Inferior parietal cortex (tissue), 1 donor: Measurements from ENCODE around the gene SMG7.

Source experiments
- DNase-seq: peaks from one replicate; pipeline ENCODE4 v3.0.0-alpha.2; 2016; ENCODE audit errors: extremely low spot score

SMG7 gene

DNA sequence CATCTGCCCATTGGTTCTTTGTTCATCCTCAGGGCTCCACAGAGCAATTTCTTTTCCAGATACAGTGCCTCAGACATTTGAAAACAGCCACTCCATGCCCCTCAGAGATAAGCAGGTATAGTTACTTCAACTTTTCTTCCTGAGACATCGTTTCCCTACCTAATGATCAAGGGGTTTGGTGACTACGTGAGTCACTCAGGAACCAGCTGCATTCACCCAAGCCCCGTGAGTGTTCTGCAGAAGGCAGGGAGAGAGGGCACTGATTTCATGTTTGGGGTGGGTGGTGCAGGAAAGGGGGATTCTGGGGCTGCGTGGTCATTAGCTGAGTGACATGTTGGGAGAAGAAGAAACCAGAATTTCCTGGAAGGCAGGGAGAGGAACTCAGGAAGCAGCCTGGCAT lies 93.0 kb downstream of the SMG7 start:
- DNase-seq, result no peak

DNA sequence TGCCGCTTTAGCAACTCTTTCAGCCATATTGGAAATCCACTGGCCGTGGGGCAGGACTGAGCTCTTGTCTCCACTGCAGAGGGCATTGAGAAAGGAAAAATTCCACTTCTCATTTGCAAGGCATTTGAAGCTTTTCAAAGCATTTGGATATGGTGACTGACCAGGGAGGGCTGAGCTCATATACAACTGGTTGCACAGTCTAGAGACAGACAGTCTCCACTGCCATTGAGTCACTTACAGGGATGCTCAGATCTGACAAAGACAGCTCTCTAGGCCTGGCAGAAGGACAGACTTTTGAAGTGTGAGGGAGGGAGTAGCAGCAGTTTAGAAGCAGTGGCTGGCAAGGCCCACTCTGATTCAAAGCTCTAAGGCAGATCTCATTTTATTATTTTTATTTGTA lies 93.7 kb downstream of the SMG7 start:
- DNase-seq, result no peak

DNA sequence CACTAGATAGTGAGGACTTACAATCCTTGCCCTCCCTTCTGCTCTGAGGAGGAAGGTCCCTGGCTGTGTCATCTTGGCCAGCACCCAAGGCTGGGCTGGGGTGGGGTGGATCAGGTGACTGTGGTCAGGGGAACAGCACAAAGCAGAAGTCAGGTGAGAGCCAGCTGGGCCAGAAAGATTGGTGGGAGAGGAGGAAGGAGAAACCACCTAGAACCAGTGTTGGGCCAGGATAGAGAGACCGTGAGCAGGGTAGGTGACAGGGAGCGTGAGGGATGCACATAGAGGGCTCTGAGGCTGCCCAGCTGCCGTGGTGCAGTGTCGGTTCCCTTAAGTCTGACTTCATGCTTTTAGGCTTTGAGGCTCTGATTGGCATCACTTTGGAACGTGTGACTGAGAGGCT lies 95.3 kb downstream of the SMG7 start:
- no peak for DNase-seq

DNA sequence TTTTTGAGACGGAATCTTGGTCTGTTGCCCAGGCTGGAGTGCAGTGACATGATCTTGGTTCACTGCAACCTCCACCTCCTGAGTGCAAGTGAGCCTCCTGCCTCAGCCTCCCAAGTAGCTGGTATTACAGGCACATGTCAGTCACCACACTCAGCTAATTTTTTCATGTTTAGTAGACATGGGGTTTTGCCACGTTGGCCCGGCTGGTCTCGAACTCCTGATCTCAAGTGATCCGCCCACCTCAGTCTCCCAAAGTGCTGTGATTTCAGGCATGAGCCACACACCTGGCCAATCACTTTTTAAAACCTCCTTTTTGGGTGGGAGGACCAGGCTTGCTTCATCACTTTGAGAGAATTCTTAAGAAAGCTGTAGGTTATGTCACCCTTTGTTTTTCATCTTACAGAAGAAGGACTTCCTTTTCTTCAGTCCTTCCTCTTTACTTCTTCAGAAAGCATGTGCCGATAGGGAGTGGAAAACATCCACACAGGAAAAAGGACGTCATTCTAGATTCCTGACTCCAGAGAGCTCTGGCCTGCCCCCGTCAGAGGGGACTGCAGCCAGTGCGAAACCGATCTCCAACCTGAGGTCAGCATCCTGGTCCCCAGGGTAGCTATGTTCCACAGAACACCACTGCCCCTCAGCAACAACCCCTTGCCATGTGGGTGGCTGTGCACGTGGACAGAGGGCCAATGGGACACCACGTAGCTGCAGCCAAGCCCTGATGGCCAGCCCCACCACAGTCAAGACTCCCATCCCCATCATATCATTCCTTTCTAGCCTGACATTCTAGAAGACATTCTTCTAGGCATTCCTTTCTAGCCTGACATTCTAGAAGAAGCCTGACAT lies 96.1 kb downstream of the SMG7 start:
- DNase-seq, result no peak

DNA sequence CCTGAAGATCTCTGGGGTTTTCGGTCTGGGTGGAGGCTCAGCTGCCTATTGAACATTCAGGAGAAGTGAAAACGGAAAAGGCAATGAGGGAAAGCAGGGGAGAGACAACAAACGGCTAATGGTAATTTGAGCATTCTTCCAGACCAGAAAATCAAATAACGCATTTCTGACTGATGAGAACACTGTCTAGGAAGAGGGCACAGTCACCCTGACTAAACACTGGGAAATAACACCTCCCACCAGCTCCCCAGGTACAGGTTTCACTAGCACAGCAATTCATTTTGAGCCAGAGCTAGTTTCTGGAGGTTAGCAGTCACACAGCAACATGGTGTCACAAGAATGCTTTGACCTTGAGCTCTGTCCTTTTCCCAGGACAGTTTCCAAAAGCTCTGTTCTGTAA lies 96.8 kb downstream of the SMG7 start:
- no peak for DNase-seq

DNA sequence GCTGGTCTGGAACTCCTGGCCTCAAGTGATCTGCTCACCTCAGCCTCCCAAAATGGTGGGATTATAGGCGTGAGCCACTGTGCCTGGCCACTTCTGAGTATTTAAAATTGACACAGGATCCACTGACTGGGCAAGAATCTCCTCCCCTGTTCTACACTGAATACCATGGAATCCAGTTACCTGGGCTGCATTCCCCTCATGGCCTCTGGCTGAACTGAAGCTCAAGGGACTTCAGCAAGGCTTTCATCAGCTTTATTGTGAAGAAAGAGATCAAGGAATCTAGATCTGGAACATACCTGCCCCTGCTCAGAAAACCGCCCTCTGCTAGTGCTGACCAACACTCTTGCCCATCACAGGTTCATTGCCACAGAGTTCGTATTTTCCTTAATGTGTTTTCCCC lies 97.5 kb downstream of the SMG7 start:
- no peak for DNase-seq

DNA sequence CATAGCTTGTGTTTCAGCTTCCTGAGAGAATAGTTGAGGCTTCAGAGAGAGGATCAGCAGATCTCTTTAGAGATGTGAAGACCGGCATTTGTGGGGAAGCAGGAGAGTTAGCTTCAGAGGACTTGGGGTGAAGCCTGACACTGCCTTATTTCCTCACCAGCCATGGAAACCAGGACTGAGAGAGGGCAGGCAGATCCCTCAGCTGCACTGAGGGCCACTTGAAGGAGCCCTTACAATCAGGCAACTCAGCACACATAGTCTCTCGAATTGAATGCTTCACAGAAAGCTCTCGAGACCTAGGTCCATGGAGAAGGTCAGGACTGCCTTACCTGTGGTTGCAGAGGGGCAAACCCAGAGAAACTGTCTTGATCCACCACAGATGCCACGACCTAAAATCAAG lies 98.2 kb downstream of the SMG7 start:
- DNase-seq, result no peak

DNA sequence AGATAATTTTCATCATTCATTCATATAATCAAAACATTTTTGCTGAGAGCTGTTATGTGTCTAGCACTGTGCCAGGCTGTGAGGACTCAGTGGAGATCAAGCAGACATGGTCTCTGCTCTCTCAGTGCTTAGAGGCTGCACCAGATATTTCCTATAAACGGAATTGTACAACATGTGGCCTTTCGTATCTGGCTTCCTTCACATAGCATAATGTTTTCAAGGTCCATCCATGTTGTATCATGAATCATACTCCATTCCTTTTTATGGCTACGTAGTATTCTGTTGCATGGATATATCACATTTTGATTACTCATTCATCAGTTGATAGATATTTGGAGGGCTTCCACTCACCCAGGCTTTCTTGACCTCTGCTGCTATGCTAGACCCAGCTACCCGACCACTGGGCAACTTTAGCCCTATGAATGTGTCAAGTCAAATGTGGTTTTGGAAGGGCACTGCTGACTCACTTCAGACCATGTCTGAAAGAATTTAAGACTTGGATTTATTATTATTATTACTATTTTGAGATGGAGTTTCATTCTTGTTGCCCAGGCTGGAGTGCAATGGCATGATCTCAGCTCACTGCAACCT lies 99.5 kb downstream of the SMG7 start:
- DNase-seq, result no peak

DNA sequence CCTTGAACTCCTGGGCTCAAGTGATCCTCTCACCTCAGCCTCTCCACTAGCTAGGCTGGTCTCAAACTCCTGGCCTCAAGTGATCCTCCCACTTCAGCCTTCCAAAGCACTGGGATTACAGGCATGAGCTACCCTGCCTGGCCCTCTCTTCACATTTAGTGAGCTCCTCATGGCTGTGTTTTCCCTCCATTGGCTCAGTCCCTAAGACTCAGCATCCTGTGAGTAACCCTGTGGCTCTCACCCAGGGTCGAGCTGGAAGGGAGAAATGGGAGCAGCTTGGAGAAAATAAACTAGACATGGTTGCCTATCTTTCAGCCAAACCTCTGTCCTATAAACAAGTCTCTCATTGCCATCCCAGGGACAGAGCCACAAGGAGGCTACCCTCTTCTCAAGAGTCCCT lies 100.4 kb downstream of the SMG7 start:
- no peak for DNase-seq

DNA sequence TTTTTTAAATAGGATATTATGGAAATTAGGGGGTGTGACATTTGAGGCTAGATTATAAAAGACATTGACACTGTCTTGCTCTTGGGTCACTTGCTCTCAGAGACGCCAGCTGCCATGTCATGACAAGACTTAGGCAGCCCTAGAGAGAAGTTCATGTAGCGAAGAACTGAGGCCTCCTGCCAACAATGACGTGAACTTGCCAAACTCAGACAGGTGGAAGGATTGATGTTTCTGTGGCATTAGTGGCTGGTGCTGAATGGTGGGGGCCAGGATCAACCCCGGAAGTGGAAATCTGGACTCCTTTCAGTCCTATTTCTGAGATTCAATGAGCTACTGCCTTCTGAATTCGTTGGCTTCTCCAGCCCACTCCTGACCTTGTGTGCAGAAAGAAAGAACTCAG lies 103.3 kb downstream of the SMG7 start:
- DNase-seq, result no peak

DNA sequence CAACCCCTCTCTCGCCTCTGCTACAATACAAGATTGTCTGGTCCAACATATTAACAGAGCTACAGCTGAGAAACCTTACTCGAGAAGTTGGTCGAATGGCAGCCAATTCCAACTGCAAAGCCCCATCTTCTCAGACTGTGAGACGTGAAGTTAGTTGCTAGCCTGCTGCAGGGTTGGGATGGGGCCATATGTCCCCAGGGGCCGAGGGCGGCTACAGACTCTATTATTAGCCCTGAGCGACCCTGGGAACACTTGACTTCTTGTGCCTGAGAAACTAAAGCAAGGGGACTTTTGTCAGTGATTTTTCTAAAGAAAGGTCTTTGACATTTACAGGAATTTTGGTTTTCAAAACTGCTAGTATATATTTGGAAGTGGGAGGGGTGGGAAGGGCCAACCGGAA lies 104.2 kb downstream of the SMG7 start:
- DNase-seq, result no peak

DNA sequence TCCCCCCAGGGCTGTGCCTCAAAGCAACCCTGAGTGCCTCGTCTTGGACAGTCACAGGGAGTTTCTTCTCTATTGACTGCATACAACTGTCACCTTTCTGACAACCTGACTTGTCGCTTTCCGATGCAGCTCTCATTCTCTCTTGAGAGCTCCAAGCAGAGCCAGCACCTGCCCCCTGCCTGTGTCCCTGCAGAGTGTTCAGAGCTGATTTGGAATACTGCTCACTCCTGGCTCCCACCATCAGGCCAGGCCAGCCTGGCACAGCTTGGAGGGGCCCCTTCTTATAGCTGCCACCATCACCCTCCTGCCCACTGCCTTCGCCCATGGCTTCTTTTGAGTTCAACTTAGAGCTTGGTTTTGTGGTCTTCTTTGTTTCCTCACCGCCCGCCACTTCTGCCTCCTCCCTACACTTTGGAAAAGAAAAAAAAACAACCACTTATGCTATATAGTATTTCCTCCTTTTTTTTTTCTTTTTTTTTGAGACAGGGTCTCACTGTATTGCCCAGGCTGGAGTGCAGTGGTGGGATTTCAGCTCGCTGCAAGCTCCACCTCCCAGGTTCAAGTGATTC lies 105.7 kb downstream of the SMG7 start:
- DNase-seq, result no peak

DNA sequence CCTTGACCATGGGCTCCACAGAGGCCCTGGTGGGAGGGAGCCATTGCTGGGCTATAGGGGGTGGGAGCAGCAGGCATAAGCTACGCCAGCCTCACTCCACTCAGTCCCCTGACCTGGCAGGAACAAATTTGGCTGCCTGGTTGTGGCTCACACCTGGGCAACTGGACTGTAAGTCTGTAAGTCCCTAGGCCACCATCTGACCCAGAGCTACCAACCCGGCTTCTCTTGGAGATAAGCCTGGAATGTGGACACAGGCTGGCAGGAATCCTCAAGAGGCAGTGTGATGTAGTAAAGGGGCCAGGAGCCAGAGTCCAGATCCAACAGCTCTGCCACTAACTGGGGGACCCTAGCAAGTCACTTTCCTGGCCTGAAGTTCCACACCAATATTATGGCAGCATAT lies 106.6 kb downstream of the SMG7 start:
- no peak for DNase-seq

DNA sequence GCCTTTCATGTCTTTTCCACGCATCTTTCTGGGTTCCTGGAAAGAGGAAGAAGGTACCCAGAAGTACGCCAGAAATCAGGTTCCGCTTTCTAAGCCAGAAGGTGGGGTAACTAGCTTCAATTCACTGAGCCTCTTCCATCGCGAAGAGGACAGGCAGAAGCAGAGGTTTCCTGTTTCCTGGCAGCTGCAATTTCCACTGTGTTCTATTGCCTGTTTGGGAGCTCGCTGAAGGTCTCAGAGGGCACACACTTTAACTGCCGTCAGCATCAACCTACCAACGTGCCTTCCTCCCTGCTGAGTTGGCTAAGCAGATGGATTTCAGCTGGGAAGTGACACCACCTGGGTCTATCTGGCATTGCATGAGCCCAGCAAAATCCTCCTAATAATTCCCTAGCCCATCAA lies 108.0 kb downstream of the SMG7 start:
- no peak for DNase-seq

DNA sequence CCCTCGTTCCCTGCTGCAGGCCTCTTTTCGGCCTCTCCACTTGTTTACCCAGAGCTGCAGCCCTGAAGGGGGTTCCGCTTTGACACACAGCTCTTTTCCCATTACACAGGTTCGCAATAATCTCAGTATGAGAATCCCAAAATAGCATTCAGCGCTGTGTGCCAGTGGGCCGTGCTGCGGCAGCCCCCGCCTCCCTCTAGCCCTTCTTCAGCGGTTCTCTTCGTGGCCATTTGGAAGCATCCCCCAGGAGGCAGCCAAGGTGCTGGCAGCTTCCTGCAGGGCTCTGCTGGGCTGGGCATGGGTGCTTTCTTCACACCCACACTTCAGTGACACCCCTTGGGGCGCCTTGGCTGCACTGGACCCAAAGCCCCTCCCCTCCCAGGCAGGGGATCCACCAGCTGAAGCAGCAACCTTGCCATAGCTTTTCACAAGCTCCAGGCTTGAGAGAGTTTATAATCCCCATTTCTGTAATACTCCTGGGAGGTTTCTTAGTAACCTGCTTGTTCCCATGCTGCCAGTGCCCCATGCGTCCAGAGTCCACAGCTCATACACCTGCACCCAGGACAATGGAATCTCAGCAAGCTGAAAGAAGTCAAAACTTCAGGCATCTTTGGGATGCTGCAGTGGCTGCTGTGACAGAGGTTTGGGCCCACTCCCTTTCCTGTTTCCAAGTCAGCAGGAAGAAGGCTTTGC lies 109.9 kb downstream of the SMG7 start:
- no peak for DNase-seq

DNA sequence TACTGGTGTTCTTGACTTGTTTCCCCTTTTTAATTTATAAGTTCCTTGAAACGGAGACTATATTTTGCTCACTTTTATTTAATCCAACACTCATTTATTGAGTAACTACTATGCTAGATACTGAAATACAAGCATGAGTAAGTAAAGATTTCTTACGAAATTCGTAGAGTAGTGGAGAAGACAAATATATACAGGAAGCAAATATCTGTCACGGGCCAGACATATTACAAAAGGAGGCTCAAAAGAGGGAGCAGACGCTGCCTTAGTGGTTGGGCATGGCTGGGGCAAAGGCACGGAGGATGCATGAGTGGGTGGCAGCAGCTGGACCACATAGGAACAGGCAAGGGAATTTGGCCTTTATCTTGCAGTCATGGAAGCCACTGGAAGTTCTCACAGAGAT lies 111.2 kb downstream of the SMG7 start:
- no peak for DNase-seq

DNA sequence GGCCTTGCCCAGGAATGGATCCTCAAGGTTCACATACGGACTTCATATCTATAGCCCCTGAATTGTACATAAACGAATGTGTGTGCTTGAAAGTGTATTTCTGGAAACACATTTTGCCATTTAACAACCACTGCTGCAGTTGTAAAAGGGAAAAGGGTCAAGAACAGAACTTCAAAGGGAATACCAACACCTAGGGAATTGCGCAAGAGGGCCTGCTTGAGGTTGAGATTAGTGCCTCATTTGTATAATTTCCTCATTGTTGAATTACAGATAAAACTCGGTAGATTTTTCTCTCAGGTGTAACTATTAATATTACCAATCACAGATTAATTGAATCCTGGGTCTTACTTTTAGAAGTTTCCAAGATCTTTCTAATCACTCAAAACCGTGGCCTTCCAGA lies 111.8 kb downstream of the SMG7 start:
- DNase-seq, result no peak

DNA sequence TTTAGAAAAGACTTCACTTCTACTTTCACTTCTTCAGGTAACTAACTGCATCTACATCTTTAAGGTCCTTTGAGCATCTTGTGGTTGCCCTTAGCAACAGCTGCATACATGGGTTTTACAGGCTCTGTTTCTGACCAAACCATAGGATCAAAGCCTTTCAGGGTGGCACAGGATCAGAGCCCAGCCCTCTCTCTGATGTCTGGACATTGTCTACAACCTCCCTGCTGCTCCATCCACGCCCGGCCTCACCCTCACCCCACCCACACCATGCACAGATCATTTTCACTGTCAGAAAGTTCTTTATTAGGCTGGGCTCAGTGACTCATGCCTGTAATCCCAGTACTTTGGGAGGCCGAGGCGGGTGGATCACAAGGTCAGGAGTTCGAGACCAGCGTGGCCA lies 112.7 kb downstream of the SMG7 start:
- DNase-seq, result no peak

DNA sequence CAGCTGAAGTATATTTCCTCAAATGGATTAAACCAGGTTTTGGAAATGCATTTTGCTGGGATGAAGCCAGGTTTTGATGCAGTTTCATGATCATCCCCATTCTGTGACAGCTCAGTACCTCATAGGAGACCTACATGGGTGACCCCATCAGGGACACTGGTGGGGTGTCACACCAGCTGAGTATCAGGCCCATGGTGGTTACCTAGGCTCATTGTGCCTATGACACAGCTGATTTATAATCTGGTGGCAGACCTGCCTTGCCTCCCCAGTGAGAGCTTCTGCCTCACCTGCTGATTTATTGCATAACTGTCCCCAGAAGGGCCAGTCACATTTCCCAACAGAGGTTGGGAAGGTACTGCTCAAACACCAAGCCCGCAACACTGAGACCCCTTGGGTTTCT lies 114.2 kb downstream of the SMG7 start:
- DNase-seq, result no peak

DNA sequence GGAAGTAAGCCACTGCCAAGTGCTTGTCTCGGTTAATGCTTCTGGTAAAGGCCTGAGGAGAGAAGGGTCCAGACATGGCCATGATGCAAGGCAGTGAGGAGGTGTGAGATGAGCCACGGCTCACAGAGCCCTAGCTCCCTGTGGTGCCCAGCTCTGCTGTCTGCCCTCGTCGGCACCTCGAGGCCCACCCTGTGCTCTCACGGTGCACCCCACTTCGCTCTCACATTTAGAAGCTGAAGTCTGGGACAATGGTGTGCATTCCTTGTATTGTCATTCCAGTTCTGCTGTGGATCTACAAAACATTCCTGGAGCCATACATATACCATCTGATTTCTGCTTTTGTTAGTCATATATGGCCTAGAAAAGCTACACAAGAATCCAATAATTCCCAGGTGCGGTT lies 114.6 kb downstream of the SMG7 start:
- DNase-seq, result no peak

DNA sequence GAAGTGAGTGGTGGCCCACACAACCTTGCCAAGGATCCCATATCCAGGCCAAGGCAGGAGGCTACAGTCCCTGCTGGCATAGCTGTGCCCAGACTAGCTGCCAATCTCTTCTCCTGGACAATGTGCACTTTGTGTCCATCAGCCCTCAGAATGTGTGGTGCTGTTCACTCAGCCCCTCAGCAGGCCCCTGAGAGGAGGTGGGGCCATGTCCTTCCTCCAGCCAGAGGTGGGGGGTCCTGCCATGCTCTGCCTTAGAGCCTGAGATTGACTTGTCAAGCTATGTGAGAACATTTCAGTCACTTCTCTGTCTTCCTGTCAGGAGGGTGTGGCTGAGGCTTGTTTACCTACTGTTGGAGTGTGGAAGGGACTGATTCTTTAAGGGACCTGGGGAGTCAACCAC lies 116.5 kb downstream of the SMG7 start:
- DNase-seq, result no peak

DNA sequence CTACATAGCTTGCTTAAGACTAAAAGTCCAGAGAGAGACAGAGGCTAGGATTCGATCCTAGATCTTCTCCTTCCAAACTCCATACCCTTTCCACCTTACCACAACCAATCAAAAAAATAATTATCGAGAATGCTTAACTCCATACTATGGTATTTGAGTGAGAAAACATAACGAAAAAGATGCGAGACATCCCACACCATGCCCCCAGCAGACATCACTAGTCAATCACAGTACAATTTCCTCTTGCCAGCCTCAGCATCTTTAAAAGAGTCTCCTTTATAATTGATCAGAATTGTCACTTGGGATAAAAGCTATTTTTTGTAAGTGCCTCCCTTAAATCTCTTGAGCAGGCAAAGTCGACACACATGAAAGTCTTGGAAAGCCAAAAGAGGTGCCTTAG lies 117.1 kb downstream of the SMG7 start:
- DNase-seq, result no peak

DNA sequence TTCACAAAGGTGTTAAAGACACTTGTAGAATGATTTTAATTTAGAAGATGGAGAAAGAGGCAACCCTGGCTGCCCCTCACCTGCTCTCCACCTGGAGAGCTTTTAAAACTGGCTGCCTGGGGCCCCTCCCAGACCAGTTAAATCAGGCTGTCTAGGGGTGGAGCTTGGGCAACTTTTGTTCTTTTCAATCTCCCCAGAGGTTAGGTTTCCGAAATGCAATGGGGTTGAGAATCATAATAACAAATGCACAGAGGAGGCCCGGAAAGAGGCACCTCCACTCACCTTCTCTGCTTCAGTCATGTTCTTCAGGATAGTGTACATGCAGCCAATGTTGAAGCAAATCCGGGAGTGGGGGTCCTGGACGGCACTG lies 117.6 kb downstream of the SMG7 start:
- no peak for DNase-seq
